T-helper 2 cell (primary cell): ENCODE results near the gene RNF223.
A peak's percentile ranks its signal among the peaks of the same experiment; 100 is the strongest.
"Not testable (repeated sequence)": the region's sequence is repeated elsewhere in the genome, so short reads cannot be mapped to it uniquely, and the experiment has no call there.

Experiments used
- DNase-seq, 5 experiments: peaks; one replicate each; pipeline versions ENCODE4 v3.0.0 to v3.0.0-alpha.2; 2012 to 2022

The RNF223 gene

GRCh38 chr1:1059494-1060280 lies 14.4 kb downstream of the RNF223 start:
- DNase-seq, result peak; percentile 82 to 91 (median 83)

- peak in 2 of 5 experiments; percentile 42 to 61 for DNase-seq
These were observed 15.1 kb downstream of the RNF223 start for GRCh38 chr1:1058921-1059493.

GRCh38 chr1:1058088-1058905 lies 15.8 kb downstream of the RNF223 start:
- DNase-seq, result no peak

- DNase-seq, result not testable (repeated sequence)
These were observed 16.4 kb downstream of the RNF223 start for GRCh38 chr1:1057769-1058087.

GRCh38 chr1:1055841-1056736 lies 18.0 kb downstream of the RNF223 start:
- DNase-seq, result no peak

- DNase-seq, result no peak
These were observed 19.1 kb downstream of the RNF223 start for GRCh38 chr1:1054971-1055370.

- DNase-seq, result no peak
These were observed 19.9 kb downstream of the RNF223 start for GRCh38 chr1:1054099-1054700.

GRCh38 chr1:1053682-1054081 lies 20.4 kb downstream of the RNF223 start:
- no peak for DNase-seq

- no peak for DNase-seq
These were observed 21.1 kb downstream of the RNF223 start for GRCh38 chr1:1053022-1053421.

- no peak for DNase-seq
These were observed 21.9 kb downstream of the RNF223 start for GRCh38 chr1:1052003-1052840.

GRCh38 chr1:1051127-1051810 lies 22.8 kb downstream of the RNF223 start:
- DNase-seq, result no peak

GRCh38 chr1:1050577-1051052 lies 23.5 kb downstream of the RNF223 start:
- DNase-seq, result no peak

GRCh38 chr1:1049318-1050165 lies 24.6 kb downstream of the RNF223 start:
- no peak for DNase-seq

- DNase-seq, result no peak
These were observed 25.3 kb downstream of the RNF223 start for GRCh38 chr1:1048765-1049164.

GRCh38 chr1:1047963-1048362 lies 26.1 kb downstream of the RNF223 start:
- DNase-seq, result no peak

- no peak for DNase-seq
These were observed 26.7 kb downstream of the RNF223 start for GRCh38 chr1:1047407-1047806.

GRCh38 chr1:1046767-1047166 lies 27.3 kb downstream of the RNF223 start:
- no peak for DNase-seq

GRCh38 chr1:1046243-1046642 lies 27.9 kb downstream of the RNF223 start:
- DNase-seq, result no peak

GRCh38 chr1:1045129-1045528 lies 29.0 kb downstream of the RNF223 start:
- DNase-seq, result no peak
